Measurements from ENCODE around the gene C16orf92. TPM values are rescaled to one million over a fixed set of nuclear protein-coding genes. Genes with fewer than 3 reads are reported as not detected.

Gene C16orf92
- total RNA-seq, 1 experiment from 2014 or later, result not detected

GRCh38 chr16:30025574-30025973, 2.6 kb downstream of the C16orf92 start (continued):
- TF ChIP-seq USF1 (CRISPR knock-in tag; IDR thresholded peaks at IDR 0.05) (no peak), CREB1 (CRISPR knock-in tag; IDR thresholded peaks at IDR 0.05) (no peak)

GRCh38 chr16:30026449-30026848, 3.5 kb downstream of the C16orf92 start:
- no peak overlapping the region for H3K4me3 Mint-ChIP-seq
- H3K27ac Mint-ChIP-seq, result no peak overlapping the region
- H3K4me1 Mint-ChIP-seq, result peaks cover 25% of the 10 kb centered on the region
- ATAC-seq, result no peak
- CTCF ChIA-PET, result no interaction called here
- no peaks in the 10 kb centered on the region for H3K9me3 Mint-ChIP-seq
- POLR2A ChIA-PET, result no interaction called here
- no peak for DNase-seq (ENCODE audit: low spot score)
- no peaks in the 10 kb centered on the region for H3K36me3 Mint-ChIP-seq
- no peak for TF ChIP-seq PREB (CRISPR knock-in tag; IDR thresholded peaks at IDR 0.05; ENCODE audit: borderline replicate concordance)
- no peak for TF ChIP-seq MLX (CRISPR knock-in tag; IDR thresholded peaks at IDR 0.05)
- TF ChIP-seq SOX15 (CRISPR knock-in tag; IDR thresholded peaks at IDR 0.05), result no peak
- TF ChIP-seq ZNF281 (CRISPR knock-in tag; IDR thresholded peaks at IDR 0.05), result no peak
- no peak for TF ChIP-seq MYBL2 (CRISPR knock-in tag; IDR thresholded peaks at IDR 0.05)
- peaks cover 5% of the 10 kb centered on the region; the same call in 1 of the 2 replicates for H3K27me3 Mint-ChIP-seq (ENCODE audit: low read depth)

GRCh38 chr16:30027588-30028437, 4.8 kb downstream of the C16orf92 start:
- Mint-ChIP-seq H3K4me3 (no peak overlapping the region), H3K9me3 (no peaks in the 10 kb centered on the region), H3K27ac (no peak overlapping the region), H3K27me3 (ENCODE audit: low read depth) (peaks cover 13% of the 10 kb centered on the region), H3K4me1 (peaks cover 35% of the 10 kb centered on the region), H3K36me3 (no peaks in the 10 kb centered on the region)
- POLR2A ChIA-PET, result interaction anchor here (0.9 kb wide), 1 partner anchor 46 kb away, joined by 3 read pairs; no protein-coding TSS in a partner anchor
- DNase-seq (ENCODE audit: low spot score) (no peak), ATAC-seq (no peak; the same call in 1 of the 2 replicates)
- CTCF ChIA-PET, result interaction anchor here (0.6 to 1.6 kb wide), 12 partner anchors 10 to 402 kb away, joined by 3 to 6 read pairs (median 3); partner anchors contain the start of genes DCTPP1 and SEZ6L2
- TF ChIP-seq FOXK1 (CRISPR knock-in tag; IDR thresholded peaks at IDR 0.05) (no peak), IRF1 (CRISPR knock-in tag; IDR thresholded peaks at IDR 0.05) (no peak), EMX1 (CRISPR knock-in tag; IDR thresholded peaks at IDR 0.05) (no peak), E2F5 (CRISPR knock-in tag; IDR thresholded peaks at IDR 0.05) (no peak), NFE2L1 (CRISPR knock-in tag; IDR thresholded peaks at IDR 0.05) (no peak), NR3C1 (CRISPR knock-in tag; conservative IDR thresholded peaks at IDR 0.05; ENCODE audit: low read depth) (no peak), ZNF512 (CRISPR knock-in tag; IDR thresholded peaks at IDR 0.05; ENCODE audit: borderline replicate concordance) (no peak), ARID4B (CRISPR knock-in tag; IDR thresholded peaks at IDR 0.05; ENCODE audit: borderline replicate concordance) (no peak), ESRRA (CRISPR knock-in tag; IDR thresholded peaks at IDR 0.05; ENCODE audit: borderline replicate concordance) (no peak)
